ENCODE measurements around the gene MCC.

MCC gene

GRCh38 chr5:113040672-113041260 is 447.5 kb downstream of the MCC start:
- no peak for DNase-seq

- DNase-seq = no peak
Observed at GRCh38 chr5:113039934-113040285, 448.3 kb downstream of the MCC start.

DNA sequence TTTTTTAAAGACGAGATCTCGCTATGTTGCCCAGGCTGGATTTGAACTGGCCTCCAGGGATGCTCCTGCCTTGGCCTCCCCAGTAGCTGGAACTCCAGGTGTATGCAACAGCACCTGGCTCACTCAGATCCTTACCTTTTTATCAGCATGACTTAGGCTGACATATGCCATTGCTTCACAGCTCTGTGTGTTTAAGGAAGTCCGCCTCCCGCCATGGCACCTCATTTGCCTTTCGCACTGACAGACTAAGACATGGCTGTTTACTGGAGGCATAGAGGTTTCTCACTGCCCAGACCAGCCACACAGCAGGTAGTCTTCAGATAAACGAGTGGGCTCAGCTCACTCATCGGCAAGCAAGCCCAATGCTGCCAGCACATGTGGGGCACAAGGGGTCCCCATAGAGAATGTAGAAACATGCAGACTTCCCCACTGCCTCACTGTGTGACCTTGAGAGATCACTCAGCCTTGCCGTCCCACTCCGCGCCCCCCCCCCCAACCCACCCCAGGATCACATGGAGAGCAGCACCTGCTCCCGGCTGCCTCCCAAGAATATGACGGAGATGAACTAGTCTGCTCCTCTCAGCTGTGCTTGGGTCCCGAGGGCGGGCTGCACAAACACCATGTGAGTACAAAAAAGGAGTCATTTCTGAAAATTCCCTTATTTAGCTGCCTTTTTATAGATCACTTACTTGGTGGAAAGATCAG is 448.9 kb downstream of the MCC start:
- DNase-seq = no peak

DNA sequence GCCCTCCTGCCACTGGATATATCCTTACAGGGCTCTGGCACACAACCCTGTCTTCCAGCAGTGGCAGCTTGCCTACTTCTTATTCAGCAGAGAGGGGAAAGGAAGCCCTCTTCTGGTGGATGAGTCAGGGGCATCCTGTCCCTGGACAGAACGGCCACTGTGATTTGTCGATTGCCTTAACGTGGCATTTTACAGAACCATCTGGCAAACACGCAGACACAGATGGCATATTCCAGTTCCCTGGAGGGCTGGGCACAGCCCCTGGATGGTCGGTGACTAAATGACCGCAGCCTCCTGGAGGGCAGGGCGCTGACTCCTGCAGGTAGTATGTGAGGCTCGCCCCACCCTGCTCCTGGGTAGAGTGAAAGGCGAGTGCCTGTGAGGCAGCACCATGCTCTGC is 449.5 kb downstream of the MCC start:
- DNase-seq = no peak

GRCh38 chr5:113038136-113038535 is 450.1 kb downstream of the MCC start:
- DNase-seq = no peak

GRCh38 chr5:113036826-113037225 is 451.4 kb downstream of the MCC start:
- no peak for DNase-seq

DNA sequence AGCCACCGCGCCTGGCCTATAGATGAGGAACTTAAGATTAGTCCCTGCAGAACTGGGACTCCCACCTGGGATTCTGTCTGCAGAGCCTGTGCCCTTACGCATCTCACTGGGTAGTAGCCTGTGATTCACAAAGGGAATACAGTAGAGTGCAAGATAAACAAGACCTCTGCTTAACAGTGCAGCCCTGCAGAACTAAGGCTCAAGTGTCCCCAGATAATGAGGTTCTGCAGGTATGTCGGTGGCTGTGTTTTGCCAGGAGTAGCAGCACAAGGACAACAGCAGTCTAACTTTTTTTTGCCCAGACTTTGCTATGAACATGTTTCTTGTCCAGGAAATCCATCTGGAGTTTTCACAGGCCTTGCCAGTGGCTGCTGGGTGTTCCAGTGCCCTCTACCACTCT is 451.9 kb downstream of the MCC start:
- no peak for DNase-seq

- DNase-seq = no peak
Observed at GRCh38 chr5:113035096-113035495, 453.2 kb downstream of the MCC start.

DNA sequence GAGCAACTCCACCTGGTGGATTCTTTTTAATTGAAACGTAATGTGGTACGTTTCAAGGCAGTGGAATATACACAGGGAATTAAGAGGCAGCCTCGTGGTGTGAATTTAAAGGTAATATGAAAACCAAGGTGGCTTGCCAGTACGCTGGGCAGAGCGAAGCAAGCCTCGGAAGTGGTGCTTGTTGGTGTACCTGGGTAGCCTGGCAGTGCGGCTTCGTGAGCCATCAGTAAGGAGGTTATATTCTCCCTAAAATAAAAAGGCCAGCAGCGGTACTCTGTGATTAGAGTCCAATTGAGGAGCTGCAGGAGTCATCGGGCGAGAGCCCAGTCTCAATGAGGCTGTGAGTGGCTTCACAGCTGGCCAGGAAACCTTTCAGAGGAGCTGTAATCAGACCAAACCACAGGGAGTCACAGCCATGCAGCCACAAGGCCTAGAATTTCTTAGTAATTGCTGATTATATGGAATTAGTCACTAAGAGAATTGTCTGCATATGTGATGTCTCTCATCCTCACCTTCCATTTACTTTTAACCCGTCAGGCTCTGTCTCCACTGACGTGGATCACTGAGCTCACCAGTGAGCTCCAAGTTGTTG is 454.0 kb downstream of the MCC start:
- DNase-seq = no peak

- DNase-seq = no peak
Observed at GRCh38 chr5:113031557-113031956, 456.7 kb downstream of the MCC start.

DNA sequence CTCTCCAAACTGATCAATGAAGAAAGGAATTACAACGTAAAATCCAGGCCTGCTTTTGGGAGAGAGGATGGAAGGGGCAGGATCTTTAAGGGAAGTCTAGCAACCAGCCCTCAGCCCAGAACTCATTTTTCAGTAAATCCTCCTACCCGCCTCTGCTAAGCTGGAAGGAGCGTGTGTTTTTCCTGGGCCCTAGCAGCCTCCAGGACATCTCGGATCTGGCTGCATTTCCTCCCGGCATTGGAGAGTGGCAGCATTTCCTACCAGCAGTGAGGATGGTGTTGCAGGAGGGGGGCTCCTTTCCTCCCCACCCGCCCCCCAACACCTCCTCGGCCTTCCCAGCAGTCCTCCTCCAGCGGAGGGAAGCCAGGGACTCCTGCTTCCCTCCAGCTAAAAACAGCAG is 457.1 kb downstream of the MCC start:
- DNase-seq = no peak

DNA sequence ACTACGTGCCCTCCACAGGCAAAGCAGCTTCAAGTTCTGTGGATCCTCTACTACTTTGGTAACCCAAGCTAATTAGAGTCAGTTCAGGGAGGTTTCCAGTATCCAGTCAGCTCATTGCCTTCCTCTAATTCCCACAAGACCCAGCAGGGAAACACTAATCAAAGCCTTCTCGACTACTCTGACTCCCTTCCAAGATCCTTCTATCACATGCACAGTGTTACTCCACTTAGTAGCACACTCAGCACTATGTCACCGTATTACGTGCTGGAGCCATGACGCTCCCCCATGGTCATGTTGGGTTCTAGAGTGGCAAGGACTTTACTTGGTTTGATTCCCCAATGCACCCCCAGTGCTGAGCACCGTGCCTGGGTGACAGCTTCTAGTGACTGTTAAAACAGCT is 458.6 kb downstream of the MCC start:
- DNase-seq = no peak

DNA sequence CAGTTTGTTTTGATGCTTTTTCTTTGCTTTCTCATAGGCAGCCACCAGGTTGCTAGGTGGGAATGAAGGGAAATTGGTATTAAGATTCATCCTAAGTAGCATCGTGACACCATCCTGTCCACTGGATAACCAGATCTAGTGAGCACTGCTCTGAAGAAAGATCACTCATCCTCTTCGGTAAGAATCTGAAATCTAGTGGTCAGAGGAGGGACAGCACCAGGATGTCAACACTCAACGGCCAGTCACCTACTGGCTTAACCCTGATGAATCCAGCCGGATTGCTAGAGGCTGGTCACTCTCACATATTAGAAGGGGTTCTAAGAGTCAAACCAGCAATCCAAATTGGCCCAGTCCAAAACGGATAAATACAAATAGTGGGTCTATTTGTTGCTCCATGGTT is 460.8 kb downstream of the MCC start:
- DNase-seq = no peak

DNA sequence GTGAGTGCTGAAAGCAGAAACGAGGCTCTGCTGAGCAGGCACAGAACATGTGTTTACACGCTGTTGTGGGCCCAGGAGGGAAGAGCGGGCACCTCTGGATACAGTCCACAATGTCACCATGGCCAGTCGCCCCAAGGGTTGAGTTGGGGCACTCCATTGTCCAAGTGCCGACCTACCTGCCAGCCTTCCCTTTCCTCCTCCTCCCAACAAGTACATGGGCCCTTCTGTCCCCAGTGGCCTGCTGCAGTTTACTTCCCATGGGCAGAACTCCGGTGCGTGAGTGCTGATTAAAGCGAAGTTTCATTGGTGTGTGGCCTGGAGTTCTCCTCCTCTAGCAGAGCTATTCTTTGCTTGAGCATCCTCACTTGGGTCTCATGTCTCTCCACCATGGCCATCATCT is 461.2 kb downstream of the MCC start:
- DNase-seq = no peak

DNA sequence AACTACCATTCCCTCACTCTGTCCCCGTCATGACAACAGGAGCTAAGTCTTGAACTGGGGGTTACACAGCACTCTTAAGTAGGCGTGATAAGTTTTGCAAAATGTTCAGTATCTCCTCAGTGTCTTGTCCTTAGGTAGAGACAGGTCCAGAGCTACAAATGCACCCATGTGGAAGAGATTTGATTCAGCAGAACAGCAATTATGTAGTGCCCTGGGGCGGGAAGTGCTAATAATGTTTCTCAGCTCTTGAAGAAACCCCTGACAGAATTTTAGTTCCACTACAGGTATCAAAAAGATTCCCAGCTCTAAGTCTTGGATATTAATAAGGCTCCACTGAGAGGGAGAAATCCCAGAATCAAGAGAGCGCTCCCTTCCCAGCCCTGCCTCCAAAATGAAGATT is 462.0 kb downstream of the MCC start:
- no peak for DNase-seq

GRCh38 chr5:113025596-113025995 is 462.7 kb downstream of the MCC start:
- no peak for DNase-seq

DNA sequence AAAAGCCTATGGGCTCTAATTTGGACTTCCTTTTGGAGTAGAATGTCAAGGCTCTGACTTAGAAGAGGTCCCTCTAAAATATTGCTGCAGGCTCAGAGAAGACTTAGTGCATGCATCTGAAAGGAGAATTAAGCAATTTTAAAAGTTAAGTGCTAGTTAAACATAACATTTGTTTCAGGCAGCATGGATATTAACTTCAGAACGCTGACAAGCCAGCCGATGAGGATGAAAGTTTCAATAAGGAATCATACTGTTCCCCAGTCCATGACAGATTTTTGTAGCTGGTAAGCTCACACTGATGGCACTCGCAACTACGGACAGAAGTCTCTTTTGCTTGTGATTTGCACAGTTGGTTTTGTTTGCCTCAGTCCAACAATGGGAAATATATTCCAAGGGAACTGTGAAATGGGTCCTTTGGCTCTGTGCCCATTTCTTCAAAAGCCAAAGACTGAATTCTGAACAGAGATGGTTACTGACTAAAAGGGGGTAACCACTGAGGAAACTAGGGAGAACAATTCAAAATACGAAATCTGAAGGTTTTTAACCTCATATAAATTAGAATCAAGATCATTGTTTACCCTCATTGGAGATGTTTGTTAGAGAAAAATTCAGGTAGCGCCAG is 464.1 kb downstream of the MCC start:
- no peak for DNase-seq

GRCh38 chr5:113022661-113023060 is 465.6 kb downstream of the MCC start:
- DNase-seq = peak; percentile 84

- peak; percentile 67 for DNase-seq
Observed at GRCh38 chr5:113020461-113021273, 467.6 kb downstream of the MCC start.

DNA sequence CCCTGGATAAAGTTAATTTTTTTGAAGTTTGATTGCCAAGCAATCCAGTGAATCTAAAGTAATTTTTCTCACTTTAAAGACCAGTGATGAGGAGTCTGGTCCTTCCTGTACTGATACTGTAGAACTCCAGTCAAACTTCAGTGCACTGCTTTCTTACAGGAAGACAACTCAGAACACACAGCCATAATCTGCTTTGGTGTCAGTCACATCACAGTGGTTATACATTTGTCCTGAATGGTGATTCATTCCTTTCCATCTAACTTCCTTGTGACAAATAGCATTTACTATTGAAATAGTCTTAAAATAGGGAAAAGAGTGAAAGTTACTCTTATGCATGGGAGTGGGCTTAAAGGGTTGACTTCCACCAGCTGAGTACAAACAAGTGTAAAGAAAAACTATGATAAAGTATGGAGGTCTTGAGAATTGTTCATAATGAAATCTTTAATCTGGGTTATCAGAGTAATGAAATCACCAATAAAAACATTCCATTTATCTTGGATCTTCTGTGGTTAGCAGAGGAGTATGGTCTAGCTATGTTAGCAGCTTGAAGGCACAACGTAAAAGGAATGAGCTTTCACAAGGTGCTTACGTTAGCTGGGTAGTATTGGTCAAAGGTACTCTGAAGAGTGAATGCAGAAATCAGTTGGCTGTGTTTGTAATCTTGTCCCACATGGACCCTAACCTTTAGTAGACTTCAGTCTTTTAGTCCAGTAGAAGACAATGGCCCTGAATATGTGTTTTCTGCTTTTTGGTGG is 470.2 kb downstream of the MCC start:
- peak; percentile 26 for DNase-seq

GRCh38 chr5:113005454-113005853 is 482.8 kb downstream of the MCC start:
- no peak for DNase-seq

DNA sequence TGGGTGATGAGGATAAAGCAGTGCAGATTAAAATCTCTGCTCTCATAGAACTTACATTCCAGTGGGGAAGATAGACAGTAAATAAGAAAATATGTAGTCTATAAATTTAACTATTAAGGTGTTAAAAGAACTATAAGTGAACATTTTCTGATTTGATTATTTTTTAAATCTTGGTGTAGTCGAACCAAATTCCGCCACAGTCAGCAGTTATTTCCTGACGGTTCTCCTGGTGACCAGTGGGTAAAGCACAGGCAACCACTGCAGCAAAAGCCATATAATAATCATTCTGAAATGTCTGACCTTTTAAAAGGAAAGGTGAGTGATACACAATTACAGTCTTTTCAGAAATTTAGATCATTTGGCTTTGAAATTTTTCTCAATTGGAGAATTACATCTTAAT is 484.5 kb downstream of the MCC start:
- DNase-seq = no peak

GRCh38 chr5:113002423-113002822 is 485.8 kb downstream of the MCC start:
- no peak for DNase-seq

All from activated CD4-positive, alpha-beta T cell treated with anti-CD3 and anti-CD28 coated beads, Interleukin-2, amount 50 U/mL, for 16 hours (primary cell).